Activated CD4-positive, CD25-positive, alpha-beta regulatory T cell treated with anti-CD3 and anti-CD28 coated beads, Interleukin-2, amount 50 U/mL, for 24 hours (primary cell): ENCODE data around the gene RAB3IL1.
"Not testable (repeated sequence)": the region's sequence is repeated elsewhere in the genome, so short reads cannot be mapped to it uniquely, and the experiment has no call there.

ENCODE experiments used
- ATAC-seq, 2 donors: fragments of 150-1000 bp; cut with Tn5 transposase; one replicate each; pipeline ENCODE4 v1.10.0; 2021; ENCODE audit warnings: mild to moderate bottlenecking in 1 of 2, moderate library complexity in 1 of 2

RAB3IL1 gene

GRCh38 chr11:61883947-61884346 is 33.4 kb downstream of the RAB3IL1 start:
- no peak for ATAC-seq

DNA sequence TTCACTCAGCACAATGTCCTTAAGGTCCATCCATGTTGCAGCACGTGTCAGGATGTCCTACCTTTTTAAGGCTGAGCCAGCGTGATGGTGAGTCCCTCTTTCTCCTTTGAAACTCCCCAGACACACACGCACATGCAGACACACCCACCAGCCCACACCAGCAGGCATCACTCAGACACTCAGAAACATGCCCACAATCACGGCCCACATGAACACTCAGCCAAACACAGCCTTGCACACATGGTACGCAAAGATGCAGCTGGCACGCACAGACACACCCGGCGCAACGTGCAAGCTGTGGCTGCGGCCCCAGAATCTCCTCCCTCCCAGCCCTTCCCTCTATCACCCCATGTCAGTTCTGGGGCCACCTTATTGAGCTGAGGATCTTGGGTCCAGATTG is 34.0 kb downstream of the RAB3IL1 start:
- no peak for ATAC-seq

DNA sequence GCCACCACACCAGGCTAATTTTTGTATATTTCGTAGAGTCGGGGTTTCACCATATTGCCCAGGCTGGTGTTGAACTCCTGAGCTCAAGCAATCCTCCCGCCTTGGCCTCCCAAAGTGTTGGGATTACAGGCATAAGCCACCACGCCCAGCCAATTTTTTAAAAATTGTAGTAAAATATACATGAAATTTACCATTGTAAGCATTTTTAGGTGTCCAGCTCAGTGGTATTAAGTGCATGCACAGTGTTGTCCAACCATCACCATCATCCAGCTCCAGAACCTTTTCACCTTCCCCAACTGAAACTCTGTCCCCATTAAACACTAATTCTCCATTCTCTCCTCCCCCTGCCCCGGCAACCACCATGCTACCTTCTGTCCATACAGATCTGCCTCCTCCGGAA is 34.5 kb downstream of the RAB3IL1 start:
- ATAC-seq = no peak

DNA sequence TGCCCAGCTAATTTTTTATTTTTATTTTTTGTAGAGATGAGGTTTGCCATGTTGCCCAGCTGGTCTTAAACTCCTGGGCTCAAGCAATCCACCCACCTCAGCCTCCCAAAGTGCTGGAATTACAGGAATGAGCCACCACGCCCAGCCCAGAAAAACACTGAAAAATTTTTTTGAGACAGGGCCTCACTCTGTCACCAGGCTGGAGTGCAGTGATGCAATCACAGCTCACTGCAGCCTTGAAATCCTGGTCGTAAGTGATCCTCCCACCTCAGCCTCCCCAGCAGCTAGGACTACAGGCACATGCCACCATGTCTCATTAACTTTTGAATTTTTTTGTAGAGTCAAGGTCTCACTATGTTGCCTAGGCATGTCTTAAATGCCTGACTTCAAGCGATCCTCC is 35.1 kb downstream of the RAB3IL1 start:
- not testable (repeated sequence) for ATAC-seq

DNA sequence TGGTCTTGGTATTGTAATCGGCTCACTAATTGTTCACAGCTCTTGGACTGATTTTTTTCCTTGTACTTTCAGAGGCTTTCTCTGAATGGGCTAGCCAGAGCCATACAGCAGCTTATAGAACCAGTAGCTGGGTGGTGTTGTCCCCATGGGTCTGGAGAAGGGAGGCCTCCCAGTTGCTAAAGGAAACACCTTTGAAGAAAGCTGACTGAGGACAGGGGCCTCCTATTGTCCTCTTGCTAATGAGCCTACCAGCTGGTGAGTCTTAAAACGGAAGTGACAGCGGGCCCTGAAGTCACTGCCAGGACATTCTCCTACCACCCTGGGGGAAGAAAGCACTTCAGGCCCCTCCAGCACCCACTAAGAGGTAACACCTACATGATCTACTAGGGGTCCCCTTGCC is 36.0 kb downstream of the RAB3IL1 start:
- no peak for ATAC-seq

GRCh38 chr11:61880454-61880853 is 36.9 kb downstream of the RAB3IL1 start:
- ATAC-seq = no peak

- ATAC-seq = no peak
Observed at GRCh38 chr11:61880031-61880430, 37.3 kb downstream of the RAB3IL1 start.

- no peak for ATAC-seq
Observed at GRCh38 chr11:61879152-61879551, 38.2 kb downstream of the RAB3IL1 start.

DNA sequence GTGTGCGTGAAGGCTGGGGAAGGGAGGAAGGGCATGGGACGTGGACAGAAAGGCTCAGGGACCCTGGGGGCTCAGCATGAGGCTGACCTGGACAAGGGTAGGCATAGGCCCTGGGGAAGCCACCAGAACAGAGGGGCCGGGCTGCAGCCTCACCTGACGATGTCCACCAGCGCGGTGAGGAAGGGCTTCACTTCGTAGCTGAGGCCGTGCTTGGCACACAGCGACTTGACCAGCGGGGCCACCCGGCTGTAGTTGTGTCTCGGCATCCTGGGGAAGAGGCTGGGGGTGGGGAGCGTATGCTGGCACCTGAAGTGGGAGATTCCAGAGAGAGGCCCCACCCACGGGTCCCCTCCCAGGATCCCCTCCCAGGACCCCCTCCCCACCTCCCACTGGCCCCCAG is 41.7 kb downstream of the RAB3IL1 start:
- no peak for ATAC-seq

DNA sequence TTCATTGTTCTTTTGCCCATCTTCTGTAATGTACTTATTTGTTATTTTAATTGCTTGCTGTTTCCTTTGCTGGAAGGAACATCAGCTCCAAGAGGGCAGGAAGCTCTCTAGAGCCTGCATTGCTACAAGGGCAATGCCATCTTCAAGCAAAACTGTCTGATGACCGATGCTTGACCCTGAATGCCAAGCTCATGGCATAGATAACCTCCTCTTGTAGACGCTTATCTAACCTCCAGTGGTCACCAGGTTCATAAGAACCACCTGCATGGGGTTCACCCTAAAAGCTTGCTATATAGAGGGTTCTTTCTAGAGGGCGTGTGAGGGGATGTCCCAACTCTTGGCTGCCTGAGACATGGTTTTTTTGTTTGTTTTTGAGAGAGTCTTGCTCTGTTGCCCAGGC is 42.5 kb downstream of the RAB3IL1 start:
- ATAC-seq = no peak

DNA sequence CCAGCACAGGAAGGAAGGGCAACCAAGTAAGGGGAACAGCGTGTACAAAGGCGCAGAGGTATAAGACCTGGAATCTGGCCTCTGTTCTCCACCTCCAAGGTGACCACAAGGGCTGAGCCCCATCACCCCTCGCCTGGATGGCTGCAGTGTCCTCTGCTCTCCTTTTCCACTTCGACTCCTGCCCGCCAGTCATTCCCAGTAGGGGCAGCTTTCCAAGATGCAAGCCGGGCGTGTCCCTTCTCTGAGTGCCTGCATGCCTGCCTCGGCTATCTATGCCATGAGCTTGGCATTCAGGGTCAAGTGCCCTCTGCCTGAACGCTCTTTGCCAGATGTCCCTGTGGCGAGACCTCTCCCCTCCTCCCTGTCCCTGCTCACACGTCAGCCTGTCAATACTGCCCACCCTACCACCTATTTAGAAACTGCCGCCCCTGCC is 43.0 kb downstream of the RAB3IL1 start:
- ATAC-seq = no peak

GRCh38 chr11:61873588-61874376 is 43.6 kb downstream of the RAB3IL1 start:
- no peak for ATAC-seq

DNA sequence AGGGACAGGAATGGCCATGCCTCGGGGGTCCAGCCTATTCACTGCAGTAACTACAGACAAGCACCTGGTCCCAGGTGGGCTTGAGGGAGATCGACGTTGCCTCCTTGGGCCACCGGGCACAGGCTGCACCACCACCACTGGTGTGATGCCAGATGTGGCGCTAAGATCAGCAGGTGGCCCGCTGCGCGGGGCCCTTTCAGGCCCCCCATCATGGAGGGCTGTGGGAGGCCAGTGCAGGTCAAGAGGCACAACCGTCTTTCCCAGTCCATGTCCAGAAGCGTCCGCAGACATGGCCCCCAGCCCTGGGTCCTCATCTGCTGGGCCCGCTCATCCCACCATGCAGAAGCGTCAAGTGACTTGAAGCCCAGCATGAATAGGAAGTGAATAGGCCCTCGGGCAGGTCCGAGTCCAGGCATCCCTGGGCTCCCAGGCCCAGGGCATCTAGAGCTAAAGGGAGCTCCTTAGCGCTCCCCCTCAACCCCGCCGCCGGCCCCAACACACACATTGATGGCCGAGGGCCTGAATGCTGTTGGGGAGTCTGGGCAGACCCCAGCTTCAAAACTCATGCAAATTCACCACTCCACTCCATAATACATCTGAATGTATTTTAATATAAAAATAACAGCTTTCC is 44.3 kb downstream of the RAB3IL1 start:
- no peak for ATAC-seq

GRCh38 chr11:61871158-61871597 is 46.2 kb downstream of the RAB3IL1 start:
- ATAC-seq = peak; percentile 76 to 80

DNA sequence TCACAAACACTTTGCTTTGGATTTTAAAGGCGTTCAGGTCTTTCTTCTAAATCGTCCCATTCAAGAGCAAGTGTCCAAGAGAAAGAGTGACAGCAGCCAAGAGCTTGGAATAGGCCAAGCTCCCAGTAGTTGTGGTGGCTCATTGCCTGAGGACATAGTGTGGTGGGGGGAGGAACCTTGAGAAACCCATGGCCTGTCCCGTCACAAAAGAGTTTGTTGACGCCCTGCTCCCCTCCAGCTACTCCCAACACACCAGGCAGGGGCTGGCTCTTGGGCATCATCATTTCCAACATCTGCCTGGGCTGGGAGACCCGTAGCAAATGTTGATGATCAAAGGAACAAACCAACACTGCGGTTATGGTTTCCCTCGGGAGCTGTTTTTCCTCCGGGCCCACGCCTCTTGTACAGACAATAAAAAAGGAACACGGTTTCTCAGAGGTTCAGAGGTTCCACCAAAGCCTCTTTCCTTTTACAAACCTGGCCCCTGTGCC is 46.8 kb downstream of the RAB3IL1 start:
- ATAC-seq = no peak

DNA sequence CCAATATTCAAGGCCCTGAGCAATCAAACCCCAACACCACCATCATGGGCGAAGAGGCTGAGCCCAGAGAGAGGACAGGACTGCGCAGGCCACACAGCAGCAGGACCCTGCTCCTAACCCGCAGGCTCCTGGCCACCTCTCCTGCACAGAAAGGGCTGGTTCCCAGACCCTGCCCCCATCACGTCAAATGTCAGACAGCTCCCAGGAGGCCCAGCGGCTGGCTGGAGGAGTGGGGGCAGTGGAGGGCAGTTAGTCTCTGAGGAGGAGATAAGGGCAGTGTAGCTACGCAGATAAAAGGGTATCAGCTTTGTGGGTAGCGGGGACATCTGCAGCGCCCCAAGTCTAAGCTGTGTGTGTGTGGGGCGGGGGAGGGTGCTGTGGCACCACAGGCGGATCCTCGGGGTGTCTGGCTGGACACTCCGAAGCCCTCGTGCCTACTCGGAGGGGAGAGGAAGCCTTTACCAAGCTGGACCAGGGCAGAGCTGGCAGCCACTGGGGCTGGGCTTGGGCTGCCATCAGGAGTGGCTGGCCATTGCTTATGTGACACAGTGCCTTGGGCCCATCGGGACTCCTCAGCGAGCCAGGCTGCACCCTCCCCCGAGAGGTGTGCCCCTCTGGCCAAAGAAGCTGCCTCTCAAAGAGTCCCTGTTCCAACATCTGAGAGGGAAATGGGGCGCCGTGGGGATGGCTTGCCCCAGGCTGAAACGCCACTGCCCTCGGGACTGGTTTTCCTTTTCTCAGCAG is 47.5 kb downstream of the RAB3IL1 start:
- no peak for ATAC-seq

GRCh38 chr11:61869429-61869707 is 48.0 kb downstream of the RAB3IL1 start:
- no peak for ATAC-seq

- ATAC-seq = no peak
Observed at GRCh38 chr11:61868571-61869428, 48.6 kb downstream of the RAB3IL1 start.

DNA sequence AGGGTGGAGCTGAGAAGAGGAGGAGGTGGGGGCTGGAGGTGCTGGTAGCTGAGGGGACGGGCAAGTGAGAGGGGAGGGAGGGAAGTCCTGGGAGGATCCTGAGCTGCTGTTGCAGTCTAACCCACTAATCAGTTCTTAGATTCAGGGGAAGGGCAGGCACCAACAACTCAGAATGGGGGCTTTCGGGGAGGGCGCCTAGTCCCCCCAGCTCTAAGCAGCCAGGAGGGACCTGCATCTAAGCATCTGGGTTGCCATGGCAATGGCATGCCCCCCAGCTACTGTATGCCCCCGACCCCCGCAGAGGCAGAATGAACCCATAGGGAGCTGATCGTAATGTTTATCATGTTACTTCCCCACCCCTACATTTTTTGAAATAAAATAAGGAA is 50.4 kb downstream of the RAB3IL1 start:
- no peak for ATAC-seq

- no peak for ATAC-seq
Observed at GRCh38 chr11:61866231-61866957, 51.0 kb downstream of the RAB3IL1 start.

- ATAC-seq = no peak
Observed at GRCh38 chr11:61864814-61865775, 52.3 kb downstream of the RAB3IL1 start.
